HepG2 (cell line): Measurements from ENCODE around the gene TXNRD2.

Experiments
- ARID2 ChIP-seq: sonication (generic); formaldehyde crosslinking; IDR thresholded peaks from 2 replicates; pipeline ENCODE4 v1.8.1; 2022; ENCODE audit warnings: mild to moderate bottlenecking, missing genetic modification reagents, borderline replicate concordance
- EP300 ChIP-seq, 3 experiments: sonication (generic) in 1 of 3; formaldehyde crosslinking in 1 of 3; IDR thresholded peaks; 2 replicates each; pipeline versions ENCODE4 v1.5.1 to v1.6.1; 2011 to 2020; ENCODE audit warnings: low read depth in 2 of 3, low read length in 2 of 3, borderline replicate concordance in 1 of 3, improper control_type of control experiment in 1 of 3, mild to moderate bottlenecking in 1 of 3, missing genetic modification reagents in 1 of 3, moderate library complexity in 1 of 3
- HOXA9 ChIP-seq: sonication (generic); formaldehyde crosslinking; IDR thresholded peaks from 2 replicates; pipeline ENCODE4 v1.8.1; 2022; ENCODE audit warnings: missing genetic modification reagents, mild to moderate bottlenecking, moderate library complexity, borderline replicate concordance
- POLR2A ChIP-seq, 2 experiments: IDR thresholded peaks; 2 replicates each; pipeline ENCODE4 v1.6.1; 2011; ENCODE audit warnings: low read depth in 2 of 2, low read length in 2 of 2, mild to moderate bottlenecking in 1 of 2, moderate library complexity in 1 of 2; ENCODE audit not compliant: insufficient read depth in 1 of 2
- SOX13 ChIP-seq, 3 experiments: fragments of 450-650 bp in 1 of 3; sonication (generic) in 1 of 3; formaldehyde crosslinking in 1 of 3; IDR thresholded peaks in 2 of 3; conservative IDR thresholded peaks in 1 of 3; 2 replicates each; pipeline versions ENCODE4 v1.5.0 to v1.6.1; 2016 to 2020; ENCODE audit warnings: antibody characterized with exemption in 1 of 3, mild to moderate bottlenecking in 1 of 3, missing compliant biosample characterization in 1 of 3, missing genetic modification reagents in 1 of 3, moderate library complexity in 1 of 3
- SUZ12 ChIP-seq: fragments of 150-350 bp; IDR thresholded peaks from 2 replicates; pipeline ENCODE4 v1.6.1; 2014; ENCODE audit warnings: low read depth, low read length
- ZNF891 ChIP-seq: sonication (generic); formaldehyde crosslinking; IDR thresholded peaks from 2 replicates; pipeline ENCODE4 v1.5.0; 2020; ENCODE audit warnings: mild to moderate bottlenecking, missing genetic modification reagents
- TF ChIP-seq, protein P1 (sequence below): sonication (generic); formaldehyde crosslinking; IDR thresholded peaks from 2 replicates; pipeline ENCODE4 v1.4.0; 2020; ENCODE audit warnings: missing genetic modification reagents
- TF ChIP-seq, protein P2 (sequence below): sonication (generic); formaldehyde crosslinking; IDR thresholded peaks from 2 replicates; pipeline ENCODE4 v1.4.0; 2020; ENCODE audit warnings: missing genetic modification reagents
- TF ChIP-seq, protein P3 (sequence below): sonication (generic); formaldehyde crosslinking; IDR thresholded peaks from 2 replicates; pipeline ENCODE4 v1.4.0; 2020; ENCODE audit warnings: missing genetic modification reagents, mild to moderate bottlenecking, borderline replicate concordance
- TF ChIP-seq, protein P4 (sequence below), 2 experiments: sonication (generic) in 1 of 2; formaldehyde crosslinking in 1 of 2; IDR thresholded peaks; 2 replicates each; pipeline versions ENCODE4 v1.4.0 to v1.6.1; 2016 to 2020; ENCODE audit warnings: borderline replicate concordance in 1 of 2, low read depth in 1 of 2, mild to moderate bottlenecking in 1 of 2, missing genetic modification reagents in 1 of 2
- TF ChIP-seq, protein P5 (sequence below): sonication (generic); formaldehyde crosslinking; IDR thresholded peaks from 2 replicates; pipeline ENCODE4 v1.5.0; 2020; ENCODE audit warnings: mild to moderate bottlenecking, missing genetic modification reagents, moderate library complexity
- TF ChIP-seq, protein P6 (sequence below): IDR thresholded peaks from 2 replicates; pipeline ENCODE4 v1.6.1; 2018; ENCODE audit warnings: missing genetic modification reagents, mild to moderate bottlenecking, missing compliant biosample characterization

DNA sequence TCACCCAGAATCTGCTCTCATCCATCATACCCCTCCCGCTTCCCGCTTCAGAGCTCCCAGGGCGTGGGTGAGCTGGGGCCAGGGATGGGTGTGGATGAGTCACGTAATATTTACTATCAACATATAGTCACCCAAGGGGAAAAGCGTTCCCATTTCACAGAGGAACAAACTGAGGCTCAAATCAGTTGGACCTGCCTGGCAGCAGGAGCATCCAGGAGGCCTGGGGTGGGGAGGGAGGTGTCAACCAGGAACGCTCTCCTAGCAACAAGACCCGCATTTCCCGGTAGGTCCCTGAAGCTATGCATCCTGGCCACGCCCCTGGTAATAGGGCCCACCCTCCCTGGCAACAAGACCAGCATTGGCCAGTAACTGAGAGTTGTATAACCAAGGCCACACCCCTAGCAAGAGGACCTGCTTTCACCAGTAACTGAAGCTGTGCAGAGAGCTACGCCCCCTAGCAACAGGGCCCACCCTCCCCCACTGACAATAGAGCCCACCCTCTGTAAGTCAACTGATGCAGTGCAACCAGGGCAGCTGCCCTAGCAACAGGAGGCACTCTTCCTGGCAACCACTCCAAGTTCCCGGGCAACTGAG is 32.7 kb upstream of the TXNRD2 start:
- no peak for TF ChIP-seq SUZ12
- TF ChIP-seq SOX13 (IDR thresholded peaks at IDR 0.05), result no peak
- TF ChIP-seq SOX13 (CRISPR knock-in tag; conservative IDR thresholded peaks at IDR 0.05 in 1 of 2, IDR thresholded peaks at IDR 0.05 in 1 of 2), result no peak
- TF ChIP-seq, protein P1, sequence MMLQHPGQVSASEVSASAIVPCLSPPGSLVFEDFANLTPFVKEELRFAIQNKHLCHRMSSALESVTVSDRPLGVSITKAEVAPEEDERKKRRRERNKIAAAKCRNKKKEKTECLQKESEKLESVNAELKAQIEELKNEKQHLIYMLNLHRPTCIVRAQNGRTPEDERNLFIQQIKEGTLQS (CRISPR knock-in tag), result no peak
- TF ChIP-seq EP300 (IDR thresholded peaks at IDR 0.05; ENCODE audit: low read depth in 2 of 2, low read length in 2 of 2), result no peak
- no peak for TF ChIP-seq EP300 (CRISPR knock-in tag; IDR thresholded peaks at IDR 0.05; ENCODE audit: borderline replicate concordance)
- TF ChIP-seq, protein P2, sequence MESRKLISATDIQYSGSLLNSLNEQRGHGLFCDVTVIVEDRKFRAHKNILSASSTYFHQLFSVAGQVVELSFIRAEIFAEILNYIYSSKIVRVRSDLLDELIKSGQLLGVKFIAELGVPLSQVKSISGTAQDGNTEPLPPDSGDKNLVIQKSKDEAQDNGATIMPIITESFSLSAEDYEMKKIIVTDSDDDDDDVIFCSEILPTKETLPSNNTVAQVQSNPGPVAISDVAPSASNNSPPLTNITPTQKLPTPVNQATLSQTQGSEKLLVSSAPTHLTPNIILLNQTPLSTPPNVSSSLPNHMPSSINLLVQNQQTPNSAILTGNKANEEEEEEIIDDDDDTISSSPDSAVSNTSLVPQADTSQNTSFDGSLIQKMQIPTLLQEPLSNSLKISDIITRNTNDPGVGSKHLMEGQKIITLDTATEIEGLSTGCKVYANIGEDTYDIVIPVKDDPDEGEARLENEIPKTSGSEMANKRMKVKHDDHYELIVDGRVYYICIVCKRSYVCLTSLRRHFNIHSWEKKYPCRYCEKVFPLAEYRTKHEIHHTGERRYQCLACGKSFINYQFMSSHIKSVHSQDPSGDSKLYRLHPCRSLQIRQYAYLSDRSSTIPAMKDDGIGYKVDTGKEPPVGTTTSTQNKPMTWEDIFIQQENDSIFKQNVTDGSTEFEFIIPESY (CRISPR knock-in tag), result peak; percentile 45; the same call in 1 of the 2 replicates
- no peak for TF ChIP-seq HOXA9
- TF ChIP-seq POLR2A (IDR thresholded peaks at IDR 0.05; ENCODE audit: insufficient read depth in 1 of 2, low read depth in 2 of 2, low read length in 2 of 2), result no peak
- TF ChIP-seq, protein P3, sequence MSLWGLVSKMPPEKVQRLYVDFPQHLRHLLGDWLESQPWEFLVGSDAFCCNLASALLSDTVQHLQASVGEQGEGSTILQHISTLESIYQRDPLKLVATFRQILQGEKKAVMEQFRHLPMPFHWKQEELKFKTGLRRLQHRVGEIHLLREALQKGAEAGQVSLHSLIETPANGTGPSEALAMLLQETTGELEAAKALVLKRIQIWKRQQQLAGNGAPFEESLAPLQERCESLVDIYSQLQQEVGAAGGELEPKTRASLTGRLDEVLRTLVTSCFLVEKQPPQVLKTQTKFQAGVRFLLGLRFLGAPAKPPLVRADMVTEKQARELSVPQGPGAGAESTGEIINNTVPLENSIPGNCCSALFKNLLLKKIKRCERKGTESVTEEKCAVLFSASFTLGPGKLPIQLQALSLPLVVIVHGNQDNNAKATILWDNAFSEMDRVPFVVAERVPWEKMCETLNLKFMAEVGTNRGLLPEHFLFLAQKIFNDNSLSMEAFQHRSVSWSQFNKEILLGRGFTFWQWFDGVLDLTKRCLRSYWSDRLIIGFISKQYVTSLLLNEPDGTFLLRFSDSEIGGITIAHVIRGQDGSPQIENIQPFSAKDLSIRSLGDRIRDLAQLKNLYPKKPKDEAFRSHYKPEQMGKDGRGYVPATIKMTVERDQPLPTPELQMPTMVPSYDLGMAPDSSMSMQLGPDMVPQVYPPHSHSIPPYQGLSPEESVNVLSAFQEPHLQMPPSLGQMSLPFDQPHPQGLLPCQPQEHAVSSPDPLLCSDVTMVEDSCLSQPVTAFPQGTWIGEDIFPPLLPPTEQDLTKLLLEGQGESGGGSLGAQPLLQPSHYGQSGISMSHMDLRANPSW, result no peak
- no peak for TF ChIP-seq ARID2 (CRISPR knock-in tag)
- TF ChIP-seq, protein P4, sequence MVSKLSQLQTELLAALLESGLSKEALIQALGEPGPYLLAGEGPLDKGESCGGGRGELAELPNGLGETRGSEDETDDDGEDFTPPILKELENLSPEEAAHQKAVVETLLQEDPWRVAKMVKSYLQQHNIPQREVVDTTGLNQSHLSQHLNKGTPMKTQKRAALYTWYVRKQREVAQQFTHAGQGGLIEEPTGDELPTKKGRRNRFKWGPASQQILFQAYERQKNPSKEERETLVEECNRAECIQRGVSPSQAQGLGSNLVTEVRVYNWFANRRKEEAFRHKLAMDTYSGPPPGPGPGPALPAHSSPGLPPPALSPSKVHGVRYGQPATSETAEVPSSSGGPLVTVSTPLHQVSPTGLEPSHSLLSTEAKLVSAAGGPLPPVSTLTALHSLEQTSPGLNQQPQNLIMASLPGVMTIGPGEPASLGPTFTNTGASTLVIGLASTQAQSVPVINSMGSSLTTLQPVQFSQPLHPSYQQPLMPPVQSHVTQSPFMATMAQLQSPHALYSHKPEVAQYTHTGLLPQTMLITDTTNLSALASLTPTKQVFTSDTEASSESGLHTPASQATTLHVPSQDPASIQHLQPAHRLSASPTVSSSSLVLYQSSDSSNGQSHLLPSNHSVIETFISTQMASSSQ (IDR thresholded peaks at IDR 0.05; ENCODE audit: low read depth), result no peak
- TF ChIP-seq, protein P4 (CRISPR knock-in tag; IDR thresholded peaks at IDR 0.05; ENCODE audit: borderline replicate concordance), result no peak
- TF ChIP-seq ZNF891, result no peak
- TF ChIP-seq, protein P5, sequence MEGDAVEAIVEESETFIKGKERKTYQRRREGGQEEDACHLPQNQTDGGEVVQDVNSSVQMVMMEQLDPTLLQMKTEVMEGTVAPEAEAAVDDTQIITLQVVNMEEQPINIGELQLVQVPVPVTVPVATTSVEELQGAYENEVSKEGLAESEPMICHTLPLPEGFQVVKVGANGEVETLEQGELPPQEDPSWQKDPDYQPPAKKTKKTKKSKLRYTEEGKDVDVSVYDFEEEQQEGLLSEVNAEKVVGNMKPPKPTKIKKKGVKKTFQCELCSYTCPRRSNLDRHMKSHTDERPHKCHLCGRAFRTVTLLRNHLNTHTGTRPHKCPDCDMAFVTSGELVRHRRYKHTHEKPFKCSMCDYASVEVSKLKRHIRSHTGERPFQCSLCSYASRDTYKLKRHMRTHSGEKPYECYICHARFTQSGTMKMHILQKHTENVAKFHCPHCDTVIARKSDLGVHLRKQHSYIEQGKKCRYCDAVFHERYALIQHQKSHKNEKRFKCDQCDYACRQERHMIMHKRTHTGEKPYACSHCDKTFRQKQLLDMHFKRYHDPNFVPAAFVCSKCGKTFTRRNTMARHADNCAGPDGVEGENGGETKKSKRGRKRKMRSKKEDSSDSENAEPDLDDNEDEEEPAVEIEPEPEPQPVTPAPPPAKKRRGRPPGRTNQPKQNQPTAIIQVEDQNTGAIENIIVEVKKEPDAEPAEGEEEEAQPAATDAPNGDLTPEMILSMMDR, result no peak; the same call in 1 of the 2 replicates
- TF ChIP-seq, protein P6, sequence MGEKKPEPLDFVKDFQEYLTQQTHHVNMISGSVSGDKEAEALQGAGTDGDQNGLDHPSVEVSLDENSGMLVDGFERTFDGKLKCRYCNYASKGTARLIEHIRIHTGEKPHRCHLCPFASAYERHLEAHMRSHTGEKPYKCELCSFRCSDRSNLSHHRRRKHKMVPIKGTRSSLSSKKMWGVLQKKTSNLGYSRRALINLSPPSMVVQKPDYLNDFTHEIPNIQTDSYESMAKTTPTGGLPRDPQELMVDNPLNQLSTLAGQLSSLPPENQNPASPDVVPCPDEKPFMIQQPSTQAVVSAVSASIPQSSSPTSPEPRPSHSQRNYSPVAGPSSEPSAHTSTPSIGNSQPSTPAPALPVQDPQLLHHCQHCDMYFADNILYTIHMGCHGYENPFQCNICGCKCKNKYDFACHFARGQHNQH (CRISPR knock-in tag), result no peak
